ENCODE data around the gene PRKACA. TPM values are rescaled to one million over a fixed set of nuclear protein-coding genes. Genes with fewer than 3 reads are reported as not detected.
A peak's percentile ranks its signal among the peaks of the same experiment; 100 is the strongest.

Gene PRKACA
- total RNA-seq, 2 experiments from 2014 or later: 58.1 to 68.7 TPM

- no peak for ATAC-seq
- Mint-ChIP-seq H3K4me3 (no peak overlapping the region), H3K27me3 (no peaks in the 10 kb centered on the region), H3K4me1 (peaks cover 53% of the 10 kb centered on the region), H3K9me3 (ENCODE audit: low read depth) (no peaks in the 10 kb centered on the region), H3K36me3 (ENCODE audit: low read depth) (no peaks in the 10 kb centered on the region), H3K27ac (no peak overlapping the region)
- CTCF ChIA-PET: interaction anchor here (0.5 to 2.5 kb wide), 20 partner anchors 9 to 1205 kb away, joined by 3 to 8 read pairs (median 3); partner anchors contain the start of gene ASF1B
- POLR2A ChIA-PET: interaction anchor here (1.0 kb wide), 1 partner anchor 22 kb away, joined by 4 read pairs; the partner anchor contains the start of gene ASF1B
- intact Hi-C loops (cut with DNase I, micrococcal nuclease): loop anchor here (1.0 to 2.0 kb wide), 2 partner anchors 42 to 235 kb away; partner anchors contain the start of gene MISP3 (in 1 of the 2)
- peak; percentile 78 for DNase-seq
These were observed 2.7 kb downstream of the PRKACA start for GRCh38 chr19:14114854-14115253.

- Mint-ChIP-seq H3K36me3 (ENCODE audit: low read depth) (no peaks in the 10 kb centered on the region), H3K4me1 (peaks cover 53% of the 10 kb centered on the region), H3K9me3 (ENCODE audit: low read depth) (no peaks in the 10 kb centered on the region), H3K27me3 (no peaks in the 10 kb centered on the region), H3K4me3 (no peak overlapping the region), H3K27ac (no peak overlapping the region)
- ATAC-seq: no peak
- no peak for DNase-seq
- ChIA-PET CTCF (interaction anchor here (0.5 to 2.5 kb wide), 15 partner anchors 9 to 1205 kb away, joined by 3 to 8 read pairs (median 3); partner anchors contain the start of gene ASF1B), POLR2A (no interaction called here)
- intact Hi-C loops (cut with DNase I, micrococcal nuclease): loop anchor here (1.0 to 2.0 kb wide), 2 partner anchors 42 to 234 kb away; partner anchors contain the start of gene MISP3 (in 1 of the 2)
These were observed 3.1 kb downstream of the PRKACA start for GRCh38 chr19:14114439-14114838.

GRCh38 chr19:14113762-14114414 is 3.7 kb downstream of the PRKACA start:
- peaks cover 50% of the 10 kb centered on the region for H3K4me1 Mint-ChIP-seq
- ATAC-seq (no peak), DNase-seq (peak; percentile 79)
- no peak overlapping the region for H3K27ac Mint-ChIP-seq
- H3K9me3 Mint-ChIP-seq (ENCODE audit: low read depth): no peaks in the 10 kb centered on the region
- no peaks in the 10 kb centered on the region for H3K27me3 Mint-ChIP-seq
- POLR2A ChIA-PET: no interaction called here
- no peaks in the 10 kb centered on the region for H3K36me3 Mint-ChIP-seq (ENCODE audit: low read depth)
- CTCF ChIA-PET: interaction anchor here (0.5 to 2.5 kb wide), 10 partner anchors 8 to 1204 kb away, joined by 3 to 8 read pairs (median 4); partner anchors contain the start of gene ASF1B
- intact Hi-C loops (cut with DNase I, micrococcal nuclease): loop anchor here (1.0 to 2.0 kb wide), 2 partner anchors 41 to 234 kb away; partner anchors contain the start of gene MISP3 (in 1 of the 2)
- H3K4me3 Mint-ChIP-seq: peak overlapping the region; percentile 28

GRCh38 chr19:14112809-14113385 is 4.7 kb downstream of the PRKACA start:
- no peak for DNase-seq
- ATAC-seq: no peak

GRCh38 chr19:14112051-14112808 is 5.3 kb downstream of the PRKACA start:
- Mint-ChIP-seq H3K9me3 (ENCODE audit: low read depth) (no peaks in the 10 kb centered on the region), H3K4me1 (peaks cover 44% of the 10 kb centered on the region), H3K27ac (no peak overlapping the region), H3K4me3 (no peak overlapping the region), H3K27me3 (no peaks in the 10 kb centered on the region), H3K36me3 (ENCODE audit: low read depth) (no peaks in the 10 kb centered on the region)
- POLR2A ChIA-PET: no interaction called here
- DNase-seq (no peak), ATAC-seq (no peak)
- CTCF ChIA-PET: interaction anchor here (0.6 to 2.2 kb wide), 2 partner anchors 239 to 1472 kb away, joined by 3 to 5 read pairs; no protein-coding TSS in a partner anchor
- intact Hi-C loops (cut with DNase I, micrococcal nuclease): no loop called here

More at GRCh38 chr19:14112809-14113385, 4.7 kb downstream of the PRKACA start:
- H3K4me3 Mint-ChIP-seq: no peak overlapping the region
- no peaks in the 10 kb centered on the region for H3K9me3 Mint-ChIP-seq (ENCODE audit: low read depth)
- no peak overlapping the region for H3K27ac Mint-ChIP-seq
- CTCF ChIA-PET: interaction anchor here (0.6 to 2.4 kb wide), 4 partner anchors 11 to 1473 kb away, joined by 3 to 8 read pairs (median 4); partner anchors contain the start of gene ASF1B
- POLR2A ChIA-PET: no interaction called here
- no peaks in the 10 kb centered on the region for H3K36me3 Mint-ChIP-seq (ENCODE audit: low read depth)
- no peaks in the 10 kb centered on the region for H3K27me3 Mint-ChIP-seq
- H3K4me1 Mint-ChIP-seq: peaks cover 44% of the 10 kb centered on the region
- intact Hi-C loops (cut with DNase I, micrococcal nuclease): no loop called here

- no peak overlapping the region for H3K4me3 Mint-ChIP-seq
- ATAC-seq: no peak
- intact Hi-C loops (cut with DNase I, micrococcal nuclease): no loop called here
- no peaks in the 10 kb centered on the region for H3K36me3 Mint-ChIP-seq (ENCODE audit: low read depth)
- no peak overlapping the region for H3K27ac Mint-ChIP-seq
- no peak for DNase-seq
- CTCF ChIA-PET: interaction anchor here (0.6 to 2.2 kb wide), 2 partner anchors 239 to 541 kb away, joined by 3 to 5 read pairs; no protein-coding TSS in a partner anchor
- no peaks in the 10 kb centered on the region for H3K9me3 Mint-ChIP-seq (ENCODE audit: low read depth)
- H3K27me3 Mint-ChIP-seq: no peaks in the 10 kb centered on the region
- POLR2A ChIA-PET: no interaction called here
- H3K4me1 Mint-ChIP-seq: peaks cover 41% of the 10 kb centered on the region
These were observed 6.1 kb downstream of the PRKACA start for GRCh38 chr19:14111486-14111885.

- ChIA-PET CTCF (interaction anchor here (0.6 to 2.2 kb wide), 3 partner anchors 26 to 540 kb away, joined by 3 to 5 read pairs (median 3); partner anchors contain the start of gene ASF1B), POLR2A (no interaction called here)
- DNase-seq: no peak
- Mint-ChIP-seq H3K27ac (no peak overlapping the region), H3K36me3 (ENCODE audit: low read depth) (peaks cover 4% of the 10 kb centered on the region), H3K27me3 (no peaks in the 10 kb centered on the region), H3K4me3 (no peak overlapping the region), H3K9me3 (ENCODE audit: low read depth) (no peaks in the 10 kb centered on the region), H3K4me1 (peaks cover 33% of the 10 kb centered on the region)
- intact Hi-C loops (cut with DNase I, micrococcal nuclease): no loop called here
- ATAC-seq: no peak
These were observed 6.9 kb downstream of the PRKACA start for GRCh38 chr19:14110650-14111049.

GRCh38 chr19:14107581-14108461 is 9.7 kb downstream of the PRKACA start:
- no peak for ATAC-seq

GRCh38 chr19:14106840-14107239 is 10.7 kb downstream of the PRKACA start:
- CTCF ChIA-PET: no interaction called here
- H3K4me1 Mint-ChIP-seq: peaks cover 3% of the 10 kb centered on the region
- H3K4me3 Mint-ChIP-seq: no peak overlapping the region
- POLR2A ChIA-PET: no interaction called here
- intact Hi-C loops (cut with DNase I, micrococcal nuclease): no loop called here
- H3K36me3 Mint-ChIP-seq (ENCODE audit: low read depth): peaks cover 8% of the 10 kb centered on the region
- no peaks in the 10 kb centered on the region for H3K27me3 Mint-ChIP-seq
- DNase-seq (no peak), ATAC-seq (no peak)
- no peak overlapping the region for H3K27ac Mint-ChIP-seq
- no peaks in the 10 kb centered on the region for H3K9me3 Mint-ChIP-seq (ENCODE audit: low read depth)

More at GRCh38 chr19:14107581-14108461, 9.7 kb downstream of the PRKACA start:
- peaks cover 13% of the 10 kb centered on the region for H3K4me1 Mint-ChIP-seq
- no peak overlapping the region for H3K4me3 Mint-ChIP-seq
- ChIA-PET POLR2A (no interaction called here), CTCF (interaction anchor here (0.6 to 1.8 kb wide), 3 partner anchors 14 to 366 kb away, joined by 3 to 4 read pairs (median 3); no protein-coding TSS in a partner anchor)
- H3K9me3 Mint-ChIP-seq (ENCODE audit: low read depth): no peaks in the 10 kb centered on the region
- H3K27me3 Mint-ChIP-seq: no peaks in the 10 kb centered on the region
- intact Hi-C loops (cut with DNase I, micrococcal nuclease): no loop called here
- H3K36me3 Mint-ChIP-seq (ENCODE audit: low read depth): peaks cover 6% of the 10 kb centered on the region
- no peak for DNase-seq
- H3K27ac Mint-ChIP-seq: no peak overlapping the region

GRCh38 chr19:14105680-14106079 is 11.9 kb downstream of the PRKACA start:
- Mint-ChIP-seq H3K27ac (no peak overlapping the region), H3K4me3 (no peak overlapping the region), H3K9me3 (ENCODE audit: low read depth) (no peaks in the 10 kb centered on the region), H3K4me1 (no peaks in the 10 kb centered on the region), H3K36me3 (ENCODE audit: low read depth) (peaks cover 9% of the 10 kb centered on the region), H3K27me3 (no peaks in the 10 kb centered on the region)
- CTCF ChIA-PET: interaction anchor here (0.5 to 1.0 kb wide), 2 partner anchors 9 to 246 kb away, joined by 3 to 6 read pairs; no protein-coding TSS in a partner anchor
- intact Hi-C loops (cut with DNase I, micrococcal nuclease): no loop called here
- DNase-seq (no peak), ATAC-seq (no peak)
- POLR2A ChIA-PET: no interaction called here

Measured in activated CD4-positive, alpha-beta T cell treated with anti-CD3 and anti-CD28 coated beads for 36 hours (primary cell).